IPS DF 4.7 (cell line): ENCODE measurements around the gene CTTNBP2NL.
A peak's percentile ranks its signal among the peaks of the same experiment; 100 is the strongest.
"Not testable (repeated sequence)": the region's sequence is repeated elsewhere in the genome, so short reads cannot be mapped to it uniquely, and the experiment has no call there.

ENCODE experiments used
- DNase-seq: peaks from one replicate; pipeline ENCODE4 v3.0.0-alpha.2; 2013; ENCODE audit warnings: low spot score; ENCODE audit errors: extremely low read depth

The CTTNBP2NL gene

GRCh38 chr1:112460615-112461014, 64.6 kb downstream of the CTTNBP2NL start:
- no peak for DNase-seq

- no peak for DNase-seq
These were observed 65.3 kb downstream of the CTTNBP2NL start for GRCh38 chr1:112461200-112461871.

GRCh38 chr1:112462953-112463279, 66.9 kb downstream of the CTTNBP2NL start:
- no peak for DNase-seq

GRCh38 chr1:112464501-112464900, 68.5 kb downstream of the CTTNBP2NL start:
- DNase-seq = no peak

- no peak for DNase-seq
These were observed 69.1 kb downstream of the CTTNBP2NL start for GRCh38 chr1:112465122-112465521.

- DNase-seq = peak; percentile 76
These were observed 70.2 kb downstream of the CTTNBP2NL start for GRCh38 chr1:112466078-112466660.

GRCh38 chr1:112470324-112470723, 74.3 kb downstream of the CTTNBP2NL start:
- not testable (repeated sequence) for DNase-seq

GRCh38 chr1:112470966-112471365, 75.0 kb downstream of the CTTNBP2NL start:
- DNase-seq = no peak

GRCh38 chr1:112472142-112472541, 76.1 kb downstream of the CTTNBP2NL start:
- no peak for DNase-seq

GRCh38 chr1:112477550-112477949, 81.5 kb downstream of the CTTNBP2NL start:
- no peak for DNase-seq

- DNase-seq = no peak
These were observed 82.3 kb downstream of the CTTNBP2NL start for GRCh38 chr1:112478314-112478713.

- not testable (repeated sequence) for DNase-seq
These were observed 90.0 kb downstream of the CTTNBP2NL start for GRCh38 chr1:112486063-112486462.

GRCh38 chr1:112487686-112488085, 91.7 kb downstream of the CTTNBP2NL start:
- DNase-seq = not testable (repeated sequence)

GRCh38 chr1:112488141-112488540, 92.1 kb downstream of the CTTNBP2NL start:
- no peak for DNase-seq

GRCh38 chr1:112492076-112492475, 96.1 kb downstream of the CTTNBP2NL start:
- DNase-seq = no peak

- no peak for DNase-seq
These were observed 97.3 kb downstream of the CTTNBP2NL start for GRCh38 chr1:112493351-112493750.

GRCh38 chr1:112496290-112496689, 100.3 kb downstream of the CTTNBP2NL start:
- DNase-seq = no peak

GRCh38 chr1:112501810-112502641, 106.0 kb downstream of the CTTNBP2NL start:
- no peak for DNase-seq

- DNase-seq = no peak
These were observed 106.8 kb downstream of the CTTNBP2NL start for GRCh38 chr1:112502826-112503225.

GRCh38 chr1:112504001-112504660, 108.1 kb downstream of the CTTNBP2NL start:
- no peak for DNase-seq

GRCh38 chr1:112504661-112505399, 108.8 kb downstream of the CTTNBP2NL start:
- no peak for DNase-seq
